Kidney (tissue), 14 donors: Measurements from ENCODE around the gene OR2C1. TPM values are rescaled to one million over a fixed set of nuclear protein-coding genes. Genes with fewer than 3 reads are reported as not detected.

Source experiments
- DNase-seq, 5 donors: peaks; one replicate each; pipeline ENCODE4 v3.0.0-alpha.2; 2013 to 2020
- FAIRE-seq: peaks from 2 replicates; lab custom pipeline; 2012; peaks lifted over from hg19 to GRCh38; lab: Jason Lieb, UNC
- H3K27ac ChIP-seq, 2 donors: one replicate each; pipeline ENCODE4 v1.7.0; 2013; ENCODE audit warnings: low read depth in 2 of 2, low read length in 2 of 2, inconsistent platforms in 1 of 2
- H3K27me3 ChIP-seq: one replicate; pipeline ENCODE4 v1.7.1; 2013; ENCODE audit warnings: low read length, inconsistent platforms; ENCODE audit not compliant: control insufficient read depth, insufficient read depth
- H3K36me3 ChIP-seq, 3 donors: one replicate each; pipeline versions ENCODE4 v1.7.0 to v1.7.1; 2013; ENCODE audit warnings: low read length in 3 of 3, control low read depth in 1 of 3, inconsistent platforms in 1 of 3; ENCODE audit not compliant: insufficient read depth in 3 of 3, control insufficient read depth in 2 of 3
- H3K4me1 ChIP-seq, 3 donors: one replicate each; pipeline versions ENCODE4 v1.7.0 to v1.7.1; 2013; ENCODE audit warnings: low read length in 3 of 3, inconsistent platforms in 1 of 3, low read depth in 1 of 3; ENCODE audit not compliant: control insufficient read depth in 2 of 3, insufficient read depth in 2 of 3
- H3K4me3 ChIP-seq, 3 donors: one replicate each; pipeline versions ENCODE4 v1.7.0 to v1.8.1; 2013; ENCODE audit warnings: low read length in 3 of 3, control low read depth in 1 of 3, inconsistent platforms in 1 of 3
- H3K9ac ChIP-seq, 3 donors: one replicate each; pipeline versions ENCODE4 v1.7.0 to v1.7.1; 2013; ENCODE audit warnings: low read length in 3 of 3, control low read depth in 1 of 3, inconsistent platforms in 1 of 3
- H3K9me3 ChIP-seq, 3 donors: one replicate each; pipeline versions ENCODE4 v1.7.0 to v1.7.1; 2013; ENCODE audit warnings: low read length in 3 of 3, control low read depth in 1 of 3, inconsistent platforms in 1 of 3; ENCODE audit not compliant: control insufficient read depth in 2 of 3, insufficient read depth in 1 of 3
- intact Hi-C: fragments of 100-400 bp; cut with DNase I; formaldehyde crosslinking; loops from one replicate; pipeline ENCODE4 v1.11.1; 2022
- polyA plus RNA-seq: library from polyadenylated mRNA; stranded (reverse); fragments of 350-450 nt; fragmentation: Illumina TruSeq; extraction: RNeasy Lipid Tissue Mini Kit (QIAGEN cat#74804); gene quantifications from one replicate; pipeline ENCODE4 v1.2.3, GENCODE V29; 2014; ENCODE audit warnings: low read depth, low replicate concordance; ENCODE audit not compliant: insufficient read depth
- total RNA-seq: library from RNA; stranded (reverse); fragmentation: NEBNext Ultra II Directional; extraction: Animal tissue kit (Norgen Biotek cat#: 25700); gene quantifications from one replicate; pipeline ENCODE4 v1.2.1, GENCODE V29; 2021
- TF ChIP-seq, protein P1 (sequence below): IDR thresholded peaks from 3 replicates; pipeline ENCODE4 v1.5.1; 2012; ENCODE audit warnings: mild to moderate bottlenecking, moderate library complexity, borderline replicate concordance; ENCODE audit not compliant: insufficient read depth; ENCODE audit errors: extremely low read depth
- donor health status: control.
- donor health status: control.
- donor health status: control.
- donor health status: control.
- donor health status: control.
- donor health status: DM: yes; HTN: yes; CAD: no.
- donor health status: Normal renal cell carcinoma (clear cell type).

The OR2C1 gene
- total and polyA plus RNA-seq, 2 donors from 2014 or later = not detected

DNA sequence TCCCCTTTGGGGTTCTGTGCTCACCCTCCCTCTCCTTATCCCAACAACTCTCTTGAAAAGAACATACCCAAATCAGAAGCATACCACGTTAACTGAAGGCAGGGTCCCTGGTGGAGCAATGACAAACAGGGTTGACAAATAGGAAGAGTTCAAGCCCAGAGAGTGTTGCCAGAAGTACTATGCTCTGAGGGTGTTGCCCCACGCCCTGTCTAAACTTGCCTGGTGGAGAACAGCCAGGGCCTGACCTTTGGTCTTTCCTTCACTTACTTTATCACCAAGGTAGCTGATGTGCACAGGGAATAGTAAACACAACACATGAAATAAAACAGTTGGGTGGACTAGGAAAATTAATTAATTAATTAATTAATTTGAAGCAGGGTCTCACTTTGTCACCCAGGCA lies 27.0 kb upstream of the OR2C1 start:
- intact Hi-C loops = no loop called here
- TF ChIP-seq, protein P1, sequence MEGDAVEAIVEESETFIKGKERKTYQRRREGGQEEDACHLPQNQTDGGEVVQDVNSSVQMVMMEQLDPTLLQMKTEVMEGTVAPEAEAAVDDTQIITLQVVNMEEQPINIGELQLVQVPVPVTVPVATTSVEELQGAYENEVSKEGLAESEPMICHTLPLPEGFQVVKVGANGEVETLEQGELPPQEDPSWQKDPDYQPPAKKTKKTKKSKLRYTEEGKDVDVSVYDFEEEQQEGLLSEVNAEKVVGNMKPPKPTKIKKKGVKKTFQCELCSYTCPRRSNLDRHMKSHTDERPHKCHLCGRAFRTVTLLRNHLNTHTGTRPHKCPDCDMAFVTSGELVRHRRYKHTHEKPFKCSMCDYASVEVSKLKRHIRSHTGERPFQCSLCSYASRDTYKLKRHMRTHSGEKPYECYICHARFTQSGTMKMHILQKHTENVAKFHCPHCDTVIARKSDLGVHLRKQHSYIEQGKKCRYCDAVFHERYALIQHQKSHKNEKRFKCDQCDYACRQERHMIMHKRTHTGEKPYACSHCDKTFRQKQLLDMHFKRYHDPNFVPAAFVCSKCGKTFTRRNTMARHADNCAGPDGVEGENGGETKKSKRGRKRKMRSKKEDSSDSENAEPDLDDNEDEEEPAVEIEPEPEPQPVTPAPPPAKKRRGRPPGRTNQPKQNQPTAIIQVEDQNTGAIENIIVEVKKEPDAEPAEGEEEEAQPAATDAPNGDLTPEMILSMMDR = no peak
- DNase-seq (no peak), FAIRE-seq (no peak)
- H3K9ac ChIP-seq = no peak overlapping the region
- no peaks in the 10 kb centered on the region for H3K27me3 ChIP-seq
- no peaks in the 10 kb centered on the region for H3K4me1 ChIP-seq
- H3K9me3 ChIP-seq = peaks cover 0 to 2% (median 1%) of the 10 kb centered on the region in 3 donors
- H3K4me3 ChIP-seq = no peak overlapping the region
- no peaks in the 10 kb centered on the region for H3K36me3 ChIP-seq
- no peak overlapping the region for H3K27ac ChIP-seq

DNA sequence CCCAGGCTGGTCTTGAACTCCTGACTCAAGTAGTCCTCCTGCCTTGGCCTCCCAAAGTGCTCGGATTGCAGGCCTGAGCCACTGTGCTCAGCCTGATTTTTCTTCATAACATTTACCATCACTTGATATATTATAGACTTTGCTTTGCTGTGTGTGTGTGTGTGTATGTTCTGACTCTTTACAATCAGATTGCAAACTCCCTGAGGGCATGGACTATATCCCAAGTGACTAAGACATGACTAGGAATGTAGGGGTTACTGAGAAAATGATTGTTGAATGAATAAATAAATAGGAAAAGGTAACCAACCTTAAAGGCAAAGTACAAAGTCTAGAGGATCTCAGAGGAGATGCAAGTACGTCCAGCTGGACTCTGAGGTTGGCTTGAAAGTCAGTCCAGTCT lies 9.6 kb upstream of the OR2C1 start:
- FAIRE-seq = no peak
- intact Hi-C loops = no loop called here

DNA sequence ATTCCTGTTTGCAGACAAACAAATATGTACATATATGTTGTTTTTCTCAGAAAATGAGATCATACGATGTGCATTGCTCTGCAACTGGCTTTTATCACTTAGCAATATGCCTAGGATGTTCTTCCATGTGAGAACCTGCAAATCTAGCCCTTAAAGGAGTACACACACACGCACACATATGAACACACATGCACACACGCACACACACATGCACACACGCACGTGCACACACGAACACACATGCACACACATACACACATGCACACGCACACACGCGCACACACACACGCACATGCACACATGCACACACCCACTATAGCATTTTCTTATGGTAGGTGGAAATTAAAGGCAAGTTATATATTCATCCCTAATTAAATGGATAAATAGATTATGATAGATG lies 8.1 kb upstream of the OR2C1 start:
- no peak for FAIRE-seq
- Histone ChIP-seq H3K4me1 (no peaks in the 10 kb centered on the region), H3K9ac (no peak overlapping the region), H3K27ac (no peak overlapping the region), H3K27me3 (no peaks in the 10 kb centered on the region), H3K4me3 (no peak overlapping the region), H3K36me3 (no peaks in the 10 kb centered on the region), H3K9me3 (no peaks in the 10 kb centered on the region)
- intact Hi-C loops = no loop called here
- TF ChIP-seq, protein P1 = no peak
- no peak for DNase-seq

More for the DNA sequence above, 9.6 kb upstream of the OR2C1 start:
- no peak for DNase-seq
- Histone ChIP-seq H3K36me3 (no peaks in the 10 kb centered on the region), H3K9me3 (no peaks in the 10 kb centered on the region), H3K9ac (no peak overlapping the region), H3K27me3 (no peaks in the 10 kb centered on the region), H3K27ac (no peak overlapping the region), H3K4me1 (no peaks in the 10 kb centered on the region), H3K4me3 (no peak overlapping the region)
- TF ChIP-seq, protein P1 = no peak

DNA sequence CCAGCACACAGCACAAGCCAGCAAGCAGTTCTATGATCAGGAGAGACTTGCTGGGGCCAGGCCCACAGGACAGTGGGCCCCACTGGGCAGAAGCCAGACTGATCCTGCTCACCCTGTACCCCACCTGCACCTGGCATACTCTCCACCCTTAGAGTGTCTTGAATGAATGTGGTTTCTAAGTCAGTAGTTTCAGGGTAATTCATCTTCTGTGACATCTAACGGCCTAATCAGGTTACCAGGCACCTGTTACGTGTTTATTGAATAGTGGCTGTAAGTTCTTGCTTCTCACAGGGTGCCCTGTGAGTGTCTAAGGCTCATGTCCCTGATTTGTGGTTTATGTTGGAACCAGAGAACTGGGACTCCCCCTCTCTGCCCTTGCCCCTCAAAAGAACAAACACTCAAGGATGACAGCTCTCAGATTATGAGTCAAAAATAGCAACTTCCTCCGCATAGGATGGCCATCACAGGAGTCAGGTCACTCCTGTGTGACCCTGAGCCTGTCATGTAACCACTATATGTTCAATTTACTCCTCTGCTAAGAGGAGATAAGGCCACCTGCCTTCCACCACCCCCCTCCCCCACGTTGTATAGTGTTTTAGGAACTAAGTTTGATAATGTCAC lies 7.0 kb upstream of the OR2C1 start:
- no peaks in the 10 kb centered on the region for H3K9me3 ChIP-seq
- no peaks in the 10 kb centered on the region for H3K27me3 ChIP-seq
- intact Hi-C loops = no loop called here
- FAIRE-seq (no peak), DNase-seq (peak in 3 of 5 donors; percentile 10 to 22 (median 10))
- H3K9ac ChIP-seq = no peak overlapping the region
- TF ChIP-seq, protein P1 = no peak
- no peak overlapping the region for H3K27ac ChIP-seq
- no peaks in the 10 kb centered on the region for H3K4me1 ChIP-seq
- H3K4me3 ChIP-seq = no peak overlapping the region
- no peaks in the 10 kb centered on the region for H3K36me3 ChIP-seq
